ENCODE results near the gene FBN2.

The FBN2 gene

GRCh38 chr5:128553747-128554146, 15.7 kb upstream of the FBN2 start:
- H3K4me1 ChIP-seq (ENCODE audit: control insufficient read depth, insufficient read depth, low read length): no peaks in the 10 kb centered on the region
- no peaks in the 10 kb centered on the region for H3K36me3 ChIP-seq (ENCODE audit: control insufficient read depth, insufficient read depth, low read length)
- H3K9me3 ChIP-seq (ENCODE audit: control insufficient read depth, low read length): no peaks in the 10 kb centered on the region
- H3K4me3 ChIP-seq (ENCODE audit: insufficient read depth, low read depth, low read length): no peak overlapping the region
- no peaks in the 10 kb centered on the region for H3K27me3 ChIP-seq (ENCODE audit: control insufficient read depth, insufficient read depth, low read length, poor library complexity, severe bottlenecking)
- no peak overlapping the region for H3K27ac ChIP-seq (ENCODE audit: insufficient read depth, low read depth, low read length, poor library complexity, severe bottlenecking)

- 30 to 55% methylated on average over 1 of the region's 1 CpG for WGBS, 2 experiments
- Histone ChIP-seq H3K4me3 (ENCODE audit: insufficient read depth, low read depth, low read length) (no peak overlapping the region), H3K27me3 (ENCODE audit: control insufficient read depth, insufficient read depth, low read length, poor library complexity, severe bottlenecking) (no peaks in the 10 kb centered on the region), H3K36me3 (ENCODE audit: control insufficient read depth, insufficient read depth, low read length) (no peaks in the 10 kb centered on the region), H3K9me3 (ENCODE audit: control insufficient read depth, low read length) (no peaks in the 10 kb centered on the region), H3K4me1 (ENCODE audit: control insufficient read depth, insufficient read depth, low read length) (no peaks in the 10 kb centered on the region), H3K27ac (ENCODE audit: insufficient read depth, low read depth, low read length, poor library complexity, severe bottlenecking) (no peak overlapping the region)
Observed at GRCh38 chr5:128551476-128551875, 13.4 kb upstream of the FBN2 start.

DNA sequence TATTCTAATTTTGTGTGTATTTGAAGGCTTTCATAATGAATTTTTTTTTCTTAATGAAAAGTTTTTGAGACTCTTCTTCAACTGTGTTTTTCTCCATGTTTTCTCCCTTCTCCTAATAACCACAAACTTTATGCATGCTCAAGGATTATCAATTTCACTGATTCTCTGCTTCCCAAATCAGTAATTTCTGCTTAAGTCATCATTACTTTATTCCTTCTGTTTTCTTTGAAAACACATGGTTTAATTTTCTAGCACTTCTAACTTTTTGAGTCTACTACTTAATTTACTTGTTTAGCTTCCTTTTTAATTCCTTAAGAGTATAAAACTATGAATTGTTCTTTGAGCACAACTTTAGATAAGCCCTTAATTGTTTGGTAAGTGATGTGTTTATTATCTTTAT, 11.5 kb upstream of the FBN2 start:
- no peak overlapping the region for H3K4me3 ChIP-seq (ENCODE audit: insufficient read depth, low read depth, low read length)
- no peaks in the 10 kb centered on the region for H3K9me3 ChIP-seq (ENCODE audit: control insufficient read depth, low read length)
- no peaks in the 10 kb centered on the region for H3K36me3 ChIP-seq (ENCODE audit: control insufficient read depth, insufficient read depth, low read length)
- H3K27ac ChIP-seq (ENCODE audit: insufficient read depth, low read depth, low read length, poor library complexity, severe bottlenecking): no peak overlapping the region
- no peaks in the 10 kb centered on the region for H3K4me1 ChIP-seq (ENCODE audit: control insufficient read depth, insufficient read depth, low read length)
- no peaks in the 10 kb centered on the region for H3K27me3 ChIP-seq (ENCODE audit: control insufficient read depth, insufficient read depth, low read length, poor library complexity, severe bottlenecking)

DNA sequence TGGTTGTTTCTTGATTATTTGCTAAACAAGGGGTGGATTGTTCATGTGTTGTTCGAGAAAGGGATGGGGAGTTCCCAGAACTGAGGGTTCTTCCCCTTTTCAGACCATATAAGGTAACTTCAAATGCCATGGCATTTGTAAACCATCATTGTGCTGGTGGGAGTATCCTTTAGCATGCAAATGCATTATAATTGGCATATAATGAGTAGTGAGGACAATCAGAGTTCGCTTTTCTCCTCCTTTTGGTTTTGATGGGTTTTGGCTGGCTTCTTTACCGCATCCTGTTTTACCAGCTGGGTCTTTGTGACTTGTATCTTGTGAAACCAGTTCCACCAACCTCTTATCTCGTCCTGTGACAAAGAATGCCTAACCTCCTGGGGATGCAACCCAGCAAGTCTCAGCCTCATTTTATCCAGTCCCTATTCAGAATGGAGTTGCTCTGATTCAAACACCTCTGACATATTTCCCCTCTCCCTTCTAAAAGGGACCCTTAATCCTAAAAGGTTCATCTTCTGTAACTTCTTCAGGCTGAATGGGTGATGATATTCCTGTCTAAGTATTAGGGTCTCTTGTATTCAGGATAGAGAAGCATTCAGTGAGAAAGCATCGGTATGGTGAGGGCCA, 8.7 kb upstream of the FBN2 start:
- Histone ChIP-seq H3K4me3 (ENCODE audit: insufficient read depth, low read depth, low read length) (no peak overlapping the region), H3K9me3 (ENCODE audit: control insufficient read depth, low read length) (no peaks in the 10 kb centered on the region), H3K27ac (ENCODE audit: insufficient read depth, low read depth, low read length, poor library complexity, severe bottlenecking) (no peak overlapping the region), H3K36me3 (ENCODE audit: control insufficient read depth, insufficient read depth, low read length) (no peaks in the 10 kb centered on the region), H3K27me3 (ENCODE audit: control insufficient read depth, insufficient read depth, low read length, poor library complexity, severe bottlenecking) (no peaks in the 10 kb centered on the region), H3K4me1 (ENCODE audit: control insufficient read depth, insufficient read depth, low read length) (no peaks in the 10 kb centered on the region)
- WGBS, 2 experiments: 58 to 64% methylated on average over 5 of the region's 5 CpGs

DNA sequence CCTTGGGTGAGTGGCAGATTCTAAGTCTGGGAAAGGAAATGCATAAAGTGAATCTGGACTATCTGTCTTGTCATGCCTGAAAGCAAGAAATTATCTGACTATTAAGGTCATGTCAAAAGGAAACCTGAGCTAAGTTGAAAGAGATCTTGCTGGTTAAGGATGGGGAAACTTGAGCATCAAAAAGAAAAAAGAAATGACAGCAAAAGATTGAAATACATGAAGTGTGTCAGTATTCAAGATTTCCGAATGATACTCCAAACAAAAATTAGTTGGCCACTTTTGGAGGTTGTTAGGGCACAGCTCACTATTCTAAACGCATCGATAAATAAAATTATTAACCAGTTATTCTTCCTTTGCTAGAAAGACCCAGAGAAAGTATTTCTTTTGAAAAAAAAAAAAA, 3.3 kb upstream of the FBN2 start:
- H3K9me3 ChIP-seq (ENCODE audit: control insufficient read depth, low read length): no peaks in the 10 kb centered on the region
- no peak overlapping the region for H3K27ac ChIP-seq (ENCODE audit: insufficient read depth, low read depth, low read length, poor library complexity, severe bottlenecking)
- peaks cover 12% of the 10 kb centered on the region for H3K27me3 ChIP-seq (ENCODE audit: control insufficient read depth, insufficient read depth, low read length, poor library complexity, severe bottlenecking)
- H3K4me3 ChIP-seq (ENCODE audit: insufficient read depth, low read depth, low read length): no peak overlapping the region
- whole genome bisulfite sequencing, 2 experiments: 70 to 88% methylated on average over 1 to 3 of the region's 3 CpGs
- no peaks in the 10 kb centered on the region for H3K36me3 ChIP-seq (ENCODE audit: control insufficient read depth, insufficient read depth, low read length)
- H3K4me1 ChIP-seq (ENCODE audit: control insufficient read depth, insufficient read depth, low read length): no peaks in the 10 kb centered on the region

- Histone ChIP-seq H3K4me1 (ENCODE audit: control insufficient read depth, insufficient read depth, low read length) (peaks cover 3% of the 10 kb centered on the region), H3K27me3 (ENCODE audit: control insufficient read depth, insufficient read depth, low read length, poor library complexity, severe bottlenecking) (peaks cover 25% of the 10 kb centered on the region), H3K27ac (ENCODE audit: insufficient read depth, low read depth, low read length, poor library complexity, severe bottlenecking) (peak overlapping the region; percentile 82), H3K4me3 (ENCODE audit: insufficient read depth, low read depth, low read length) (peak overlapping the region; percentile 72), H3K9me3 (ENCODE audit: control insufficient read depth, low read length) (no peaks in the 10 kb centered on the region), H3K36me3 (ENCODE audit: control insufficient read depth, insufficient read depth, low read length) (no peaks in the 10 kb centered on the region)
- 1 to 2% methylated on average over 20 of the region's 20 CpGs for WGBS, 2 experiments
Observed at GRCh38 chr5:128539038-128539429, 989 bp upstream of the FBN2 start.

- Histone ChIP-seq H3K4me1 (ENCODE audit: control insufficient read depth, insufficient read depth, low read length) (peaks cover 3% of the 10 kb centered on the region), H3K4me3 (ENCODE audit: insufficient read depth, low read depth, low read length) (peak overlapping the region; percentile 72), H3K36me3 (ENCODE audit: control insufficient read depth, insufficient read depth, low read length) (no peaks in the 10 kb centered on the region), H3K9me3 (ENCODE audit: control insufficient read depth, low read length) (no peaks in the 10 kb centered on the region), H3K27me3 (ENCODE audit: control insufficient read depth, insufficient read depth, low read length, poor library complexity, severe bottlenecking) (peaks cover 25% of the 10 kb centered on the region), H3K27ac (ENCODE audit: insufficient read depth, low read depth, low read length, poor library complexity, severe bottlenecking) (peak overlapping the region; percentile 82)
- WGBS, 2 experiments: 0% methylated on average over 65 of the region's 65 CpGs
Observed at GRCh38 chr5:128538250-128539037, 399 bp upstream of the FBN2 start.

DNA sequence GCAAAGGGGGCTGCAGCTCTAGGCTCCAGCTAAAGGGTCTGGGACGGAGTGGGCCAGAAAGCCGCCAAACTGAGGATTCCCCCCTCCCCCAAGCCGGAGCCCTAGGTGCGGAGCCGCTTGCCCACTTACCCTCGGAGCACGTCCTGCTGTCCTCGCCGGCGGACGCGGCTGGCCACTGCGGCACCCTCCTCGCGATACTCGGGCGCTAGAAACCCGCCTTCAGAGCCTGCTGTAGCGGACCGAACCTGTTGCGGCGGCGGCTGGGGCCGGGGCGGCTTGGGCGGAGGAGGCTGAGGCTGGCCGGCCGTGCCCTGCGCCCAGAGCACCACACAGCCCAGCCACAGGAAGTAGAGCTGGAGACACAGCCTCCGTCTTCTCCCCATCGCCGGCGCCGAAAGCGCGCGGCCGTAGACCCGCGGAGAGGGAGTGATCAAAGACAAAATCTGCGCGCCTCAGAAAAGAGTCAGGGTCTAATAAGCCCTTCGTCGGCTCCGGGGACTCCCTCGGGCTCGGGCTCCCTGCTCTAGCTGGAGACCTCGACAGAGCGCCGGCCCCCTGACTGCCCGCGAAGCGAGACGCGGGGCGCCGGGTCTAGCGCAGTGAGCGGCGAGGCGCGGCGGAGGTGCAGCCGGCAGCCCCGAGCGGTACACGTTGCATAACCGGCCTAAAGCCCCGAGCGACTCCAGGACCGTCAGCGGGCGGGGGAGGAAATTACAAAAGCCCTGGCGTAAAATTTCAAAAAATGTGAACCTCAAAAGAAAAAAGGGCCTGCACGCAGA, 635 bp downstream of the FBN2 start:
- Histone ChIP-seq H3K4me3 (ENCODE audit: insufficient read depth, low read depth, low read length) (peak overlapping the region; percentile 72), H3K27ac (ENCODE audit: insufficient read depth, low read depth, low read length, poor library complexity, severe bottlenecking) (peak overlapping the region; percentile 67), H3K4me1 (ENCODE audit: control insufficient read depth, insufficient read depth, low read length) (peaks cover 3% of the 10 kb centered on the region), H3K27me3 (ENCODE audit: control insufficient read depth, insufficient read depth, low read length, poor library complexity, severe bottlenecking) (peaks cover 25% of the 10 kb centered on the region), H3K9me3 (ENCODE audit: control insufficient read depth, low read length) (no peaks in the 10 kb centered on the region), H3K36me3 (ENCODE audit: control insufficient read depth, insufficient read depth, low read length) (no peaks in the 10 kb centered on the region)
- WGBS, 2 experiments: 0 to 1% methylated on average over 75 of the region's 75 CpGs

DNA sequence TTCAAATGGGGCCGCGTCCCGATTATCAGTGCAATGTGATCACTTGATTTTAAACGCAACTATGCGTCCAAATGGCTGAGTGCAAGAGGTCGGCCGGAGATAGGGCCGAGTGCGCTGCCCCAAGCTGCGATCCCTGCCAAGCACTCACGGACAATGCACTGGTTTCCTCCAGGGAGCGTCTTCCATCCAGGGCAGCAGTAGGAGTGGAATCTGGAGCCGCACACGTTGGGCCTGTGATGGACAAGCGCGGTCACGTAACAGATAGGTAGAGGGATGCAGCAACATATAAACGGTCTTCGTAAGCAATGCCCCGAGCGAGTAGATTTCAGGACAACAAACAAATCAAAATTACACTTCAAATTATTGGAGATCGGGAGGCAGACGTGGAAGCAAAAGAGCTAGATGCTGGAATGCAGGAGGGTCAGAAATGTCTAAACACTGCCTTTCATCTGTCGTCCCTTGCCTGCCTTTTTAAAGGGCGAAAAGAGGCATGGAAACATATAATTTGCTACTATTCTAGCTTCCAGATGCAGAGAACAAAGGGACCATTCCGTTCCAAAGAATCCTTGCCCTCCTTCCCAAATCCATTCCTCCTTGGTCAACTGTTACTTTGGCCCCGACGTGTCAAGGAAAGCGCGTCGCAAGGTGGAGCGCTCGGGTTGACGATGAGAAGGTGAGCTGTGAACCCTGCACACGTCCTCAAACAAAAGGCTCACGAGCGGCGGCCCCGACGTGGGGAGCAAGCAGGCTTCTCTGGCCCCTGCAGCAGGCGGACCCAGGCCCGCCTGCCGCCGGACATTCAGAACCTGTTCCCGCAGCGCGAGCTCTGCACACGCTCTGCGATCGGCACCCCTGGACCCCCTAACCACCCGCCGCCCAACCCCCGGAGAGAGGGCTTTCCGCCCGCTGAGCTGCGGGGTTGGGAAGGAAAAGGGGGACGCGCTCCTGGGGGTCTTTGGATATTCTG, 1.5 kb downstream of the FBN2 start:
- Histone ChIP-seq H3K4me3 (ENCODE audit: insufficient read depth, low read depth, low read length) (peak overlapping the region; percentile 72), H3K9me3 (ENCODE audit: control insufficient read depth, low read length) (no peaks in the 10 kb centered on the region), H3K27me3 (ENCODE audit: control insufficient read depth, insufficient read depth, low read length, poor library complexity, severe bottlenecking) (peaks cover 25% of the 10 kb centered on the region), H3K27ac (ENCODE audit: insufficient read depth, low read depth, low read length, poor library complexity, severe bottlenecking) (no peak overlapping the region), H3K36me3 (ENCODE audit: control insufficient read depth, insufficient read depth, low read length) (no peaks in the 10 kb centered on the region), H3K4me1 (ENCODE audit: control insufficient read depth, insufficient read depth, low read length) (peaks cover 3% of the 10 kb centered on the region)
- 7 to 8% methylated on average over 57 to 58 of the region's 58 CpGs for WGBS, 2 experiments

Measured in ectodermal cell (in vitro differentiated cells).